Activated CD8-positive, alpha-beta memory T cell treated with anti-CD3 and anti-CD28 coated beads for 36 hours (primary cell): ENCODE results near the gene GGA3. TPM values are rescaled to one million over a fixed set of nuclear protein-coding genes. Genes with fewer than 3 reads are reported as not detected.
"Not testable (repeated sequence)": the region's sequence is repeated elsewhere in the genome, so short reads cannot be mapped to it uniquely, and the experiment has no call there.

Experiments used
- CTCF ChIA-PET: fragments of 350-600 bp; sonication (Branson Sonifier 250); formaldehyde crosslinking; loops from one replicate; lab custom pipeline; 2021; ENCODE audit warnings: antibody characterized with exemption; lab: Charles Lee
- POLR2A ChIA-PET: fragments of 350-600 bp; sonication (Branson Sonifier 250); formaldehyde crosslinking; loops from one replicate; lab custom pipeline; 2021; ENCODE audit warnings: antibody characterized with exemption; lab: Charles Lee
- total RNA-seq, 2 experiments: library from RNA; stranded (reverse); gene quantifications; one replicate each; pipeline ENCODE4 v1.2.3, GENCODE V29; 2021

Gene GGA3
- total RNA-seq, 2 experiments from 2014 or later, result 67.5 to 68.8 TPM

DNA sequence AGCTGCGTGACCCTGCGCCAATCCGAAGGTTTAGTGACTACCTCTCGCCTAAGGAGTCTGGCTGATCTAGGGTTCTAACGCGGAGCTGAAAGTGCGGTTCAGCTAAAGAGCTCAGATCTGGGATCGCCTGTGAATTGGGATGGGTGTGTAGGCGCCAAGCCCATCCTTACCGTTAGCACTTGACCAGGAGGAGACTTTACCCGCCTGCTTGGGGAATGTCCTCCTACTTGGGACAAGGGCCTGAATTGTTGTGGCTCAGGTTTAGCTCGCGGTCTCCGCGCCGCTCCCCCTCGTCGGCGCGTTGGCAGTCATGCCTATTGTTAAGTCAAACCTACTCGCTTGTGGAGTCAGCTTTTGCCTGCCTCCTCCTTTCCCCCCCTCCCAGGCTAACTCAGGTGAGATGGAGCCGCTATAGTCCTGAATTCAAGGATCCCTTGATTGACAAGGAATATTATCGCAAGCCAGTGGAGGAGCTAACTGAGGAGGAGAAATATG lies 753 bp upstream of the GGA3 start:
- POLR2A ChIA-PET, result interaction anchor here (0.6 to 3.4 kb wide), 8 partner anchors 9 to 263 kb away, joined by 3 to 69 read pairs (median 8); partner anchors contain the start of genes GRB2, LLGL2, MIF4GD and SLC25A19
- CTCF ChIA-PET, result interaction anchor here (0.5 to 4.3 kb wide), 12 partner anchors 9 to 150 kb away, joined by 3 to 50 read pairs (median 4); partner anchors contain the start of genes MIF4GD and SLC25A19

DNA sequence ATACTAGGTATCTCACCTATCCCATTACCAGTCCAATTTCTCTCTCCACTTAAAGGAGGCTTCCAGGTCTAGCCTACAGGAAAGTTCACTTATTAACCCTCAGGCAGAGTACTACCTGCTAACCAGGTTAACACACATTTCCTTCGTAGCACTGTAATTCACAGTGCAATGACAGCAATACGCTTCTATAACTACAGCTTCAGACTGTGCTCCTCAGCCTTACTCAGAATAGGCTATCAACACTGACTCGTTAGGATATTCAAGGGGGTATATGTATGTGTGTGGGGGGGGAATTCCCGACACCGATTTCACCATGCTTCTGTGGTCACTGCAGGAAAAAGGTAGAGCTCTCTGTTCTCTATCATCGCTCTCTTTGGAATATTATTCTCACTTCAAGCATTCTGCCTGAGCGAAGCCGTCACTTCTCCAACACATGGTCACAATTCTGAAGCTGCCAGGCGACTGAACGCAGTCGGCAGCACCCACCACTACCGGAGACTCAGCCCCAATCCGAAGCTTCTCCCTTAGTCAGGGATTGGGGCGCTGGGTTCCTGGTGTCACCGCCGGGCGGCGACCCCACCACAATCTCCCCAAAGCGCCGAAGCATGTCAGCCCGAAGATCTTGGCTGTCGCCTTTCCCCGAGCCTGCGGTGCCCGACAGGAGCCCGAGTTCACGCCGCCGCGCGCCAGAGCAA lies 618 bp downstream of the GGA3 start:
- ChIA-PET CTCF (interaction anchor here (0.8 to 4.3 kb wide), 8 partner anchors 9 to 28 kb away, joined by 4 to 50 read pairs (median 6); partner anchors contain the start of genes MIF4GD and SLC25A19), POLR2A (interaction anchor here (0.5 to 3.4 kb wide), 17 partner anchors 9 to 287 kb away, joined by 3 to 69 read pairs (median 3); partner anchors contain the start of genes GRB2, MIF4GD, NT5C and SLC25A19)

- POLR2A ChIA-PET, CTCF ChIA-PET: not testable (repeated sequence)
These were observed 4.2 kb downstream of the GGA3 start for GRCh38 chr17:75257228-75257627.

DNA sequence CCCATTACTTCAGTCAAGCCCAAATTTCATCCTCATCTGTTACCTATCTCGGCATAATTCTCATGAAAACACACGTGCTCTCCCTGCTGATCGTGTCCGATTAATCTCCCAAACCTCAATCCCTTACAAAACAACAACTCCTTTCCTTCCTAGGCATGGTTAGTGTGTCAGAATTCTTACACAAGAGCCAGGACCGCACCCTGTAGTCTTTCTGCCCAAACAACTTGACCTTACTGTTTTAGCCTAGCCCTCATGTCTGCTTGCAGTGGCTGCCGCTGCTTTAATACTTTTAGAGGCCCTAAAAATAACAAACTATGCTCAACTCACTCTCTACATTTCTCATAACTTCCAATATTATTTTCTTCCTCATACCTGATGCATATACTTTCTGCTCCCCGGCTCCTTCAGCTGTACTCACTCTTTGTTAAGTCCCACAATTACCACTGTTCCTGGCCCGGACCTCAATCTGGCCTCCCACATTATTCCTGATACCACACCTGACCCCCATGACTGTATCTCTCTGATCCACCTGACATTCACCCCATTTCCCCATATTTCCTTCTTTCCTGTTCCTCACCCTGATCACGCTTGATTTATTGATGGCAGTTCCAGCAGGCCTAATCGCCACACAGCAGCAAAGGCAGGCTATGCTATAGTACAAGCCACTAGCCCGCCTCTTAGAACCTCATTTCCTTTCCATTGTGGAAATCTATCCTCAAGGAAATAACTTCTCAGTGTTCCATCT lies 5.3 kb downstream of the GGA3 start:
- POLR2A ChIA-PET, CTCF ChIA-PET: not testable (repeated sequence)

DNA sequence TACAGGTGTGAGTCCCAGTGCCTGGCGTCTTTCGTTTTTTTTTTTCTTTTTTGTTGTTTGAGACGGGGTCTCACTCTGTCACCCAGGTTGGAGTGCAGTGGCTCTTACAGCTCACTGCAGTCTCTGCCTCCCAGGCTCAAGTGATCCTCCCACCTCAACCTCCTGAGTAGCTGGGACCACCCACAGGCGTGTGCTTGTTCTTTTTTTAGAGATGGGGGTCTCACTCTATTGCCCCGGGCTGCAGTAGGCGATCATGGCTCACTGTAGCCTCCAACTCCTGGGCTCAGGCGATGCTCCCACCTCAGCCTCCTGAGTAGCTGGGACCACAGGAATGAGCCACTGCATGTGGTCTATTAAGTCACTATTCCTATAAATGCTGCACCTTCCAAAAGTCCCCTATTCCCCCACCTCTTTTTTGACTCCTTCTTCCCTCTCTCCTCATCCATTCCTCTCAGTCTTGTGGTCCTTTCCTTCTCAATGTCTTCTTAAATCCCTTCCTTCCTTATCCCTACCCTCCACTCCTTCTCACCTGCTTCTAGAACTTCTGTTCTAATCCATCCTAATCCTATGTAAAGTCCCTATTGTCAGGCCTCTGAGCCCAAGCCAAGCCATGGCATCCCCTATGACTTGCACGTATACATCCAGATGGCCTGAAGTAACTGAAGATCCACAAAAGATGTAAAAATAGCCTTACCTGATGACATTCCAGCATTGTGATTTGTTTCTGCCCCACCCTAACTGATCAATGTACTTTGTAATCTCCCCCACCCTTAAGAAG lies 9.2 kb downstream of the GGA3 start:
- CTCF ChIA-PET, result interaction anchor here (0.7 to 5.1 kb wide), 3 partner anchors 8 to 12 kb away, joined by 3 to 21 read pairs (median 4); no protein-coding TSS in a partner anchor

DNA sequence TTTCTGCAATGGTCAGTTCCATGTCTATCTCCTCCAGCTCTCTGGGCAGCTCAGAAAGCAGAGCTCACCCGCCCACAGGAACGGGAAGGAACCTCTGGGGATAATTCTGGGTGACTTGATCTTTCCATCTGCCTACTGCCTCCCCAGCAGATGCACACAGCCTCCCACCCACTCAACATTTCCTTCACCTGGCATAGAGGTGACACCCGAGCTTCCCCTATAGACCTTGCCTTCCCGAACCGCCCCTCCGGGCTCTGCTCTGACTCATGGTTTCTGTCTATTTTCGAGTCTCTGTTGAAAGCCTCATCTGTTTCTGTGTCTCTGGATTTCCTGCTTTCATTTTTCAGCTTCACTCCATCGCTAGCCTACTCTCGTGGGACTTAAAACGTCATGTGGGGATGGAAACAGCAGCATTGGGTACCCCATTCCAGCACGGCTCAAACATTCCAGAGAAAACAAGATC lies 11.4 kb downstream of the GGA3 start:
- ChIA-PET POLR2A (interaction anchor here (0.7 to 3.2 kb wide), 5 partner anchors 11 to 113 kb away, joined by 3 to 41 read pairs (median 6); partner anchors contain the start of genes GGA3, MIF4GD, MRPS7 and SLC25A19), CTCF (interaction anchor here (0.6 to 5.1 kb wide), 12 partner anchors 10 to 162 kb away, joined by 3 to 21 read pairs (median 4); partner anchors contain the start of genes GGA3, MIF4GD, MRPS7 and NT5C)

More for the DNA sequence above, 9.2 kb downstream of the GGA3 start:
- POLR2A ChIA-PET, result interaction anchor here (0.6 to 0.7 kb wide), 2 partner anchors 9 to 773 kb away, joined by 3 to 4 read pairs; partner anchors contain the start of gene GGA3

GRCh38 chr17:75249564-75249963 lies 11.8 kb downstream of the GGA3 start:
- ChIA-PET POLR2A (interaction anchor here (1.3 to 3.2 kb wide), 4 partner anchors 12 to 40 kb away, joined by 3 to 41 read pairs (median 10); partner anchors contain the start of genes GGA3, MIF4GD, MRPS7 and SLC25A19), CTCF (interaction anchor here (1.0 to 5.1 kb wide), 8 partner anchors 10 to 163 kb away, joined by 3 to 21 read pairs (median 4); partner anchors contain the start of genes GGA3, MRPS7, NT5C and SLC25A19)

- CTCF ChIA-PET, result interaction anchor here (0.6 to 1.1 kb wide), 3 partner anchors 15 to 155 kb away, joined by 3 to 5 read pairs (median 3); partner anchors contain the start of genes GGA3 and MRPS7
- POLR2A ChIA-PET, result no interaction called here
These were observed 15.0 kb downstream of the GGA3 start for GRCh38 chr17:75246404-75246803.

GRCh38 chr17:75245011-75245410 lies 16.4 kb downstream of the GGA3 start:
- ChIA-PET POLR2A (no interaction called here), CTCF (no interaction called here)

DNA sequence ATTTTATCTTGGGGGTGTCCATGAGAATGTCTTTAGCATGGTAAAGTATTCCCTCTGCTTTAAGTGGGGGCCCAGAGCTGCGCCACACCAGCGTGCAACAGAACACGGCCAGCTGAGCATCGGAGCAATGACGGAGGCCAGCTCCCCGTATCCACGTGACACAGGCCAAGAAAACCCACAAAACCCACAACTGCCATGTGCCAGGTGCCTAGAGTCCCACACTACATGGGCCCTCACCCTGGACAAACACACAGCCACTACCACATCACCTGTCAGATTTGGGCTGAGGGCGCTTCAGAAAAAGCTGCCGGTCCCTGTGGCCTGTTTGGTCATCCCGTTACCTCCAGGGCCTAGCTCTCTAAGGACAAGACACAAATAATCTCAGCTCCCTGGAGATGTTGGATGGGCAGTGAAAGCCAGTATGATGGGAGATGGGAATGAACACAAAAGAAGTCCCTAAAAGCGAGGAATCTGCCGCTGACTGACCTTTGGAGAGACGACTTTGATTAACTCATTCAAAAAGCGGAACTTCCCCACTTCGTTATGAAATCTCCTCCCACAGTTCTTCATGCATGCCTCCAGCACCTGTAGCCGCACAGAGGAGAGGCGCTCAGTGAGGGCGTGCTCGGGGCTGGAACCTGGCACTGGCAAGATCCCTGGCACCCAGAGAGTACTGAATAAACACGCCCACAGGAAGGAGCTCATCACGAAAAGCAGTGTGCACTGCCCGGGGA lies 17.1 kb downstream of the GGA3 start:
- CTCF ChIA-PET, result no interaction called here
- POLR2A ChIA-PET, result no interaction called here

DNA sequence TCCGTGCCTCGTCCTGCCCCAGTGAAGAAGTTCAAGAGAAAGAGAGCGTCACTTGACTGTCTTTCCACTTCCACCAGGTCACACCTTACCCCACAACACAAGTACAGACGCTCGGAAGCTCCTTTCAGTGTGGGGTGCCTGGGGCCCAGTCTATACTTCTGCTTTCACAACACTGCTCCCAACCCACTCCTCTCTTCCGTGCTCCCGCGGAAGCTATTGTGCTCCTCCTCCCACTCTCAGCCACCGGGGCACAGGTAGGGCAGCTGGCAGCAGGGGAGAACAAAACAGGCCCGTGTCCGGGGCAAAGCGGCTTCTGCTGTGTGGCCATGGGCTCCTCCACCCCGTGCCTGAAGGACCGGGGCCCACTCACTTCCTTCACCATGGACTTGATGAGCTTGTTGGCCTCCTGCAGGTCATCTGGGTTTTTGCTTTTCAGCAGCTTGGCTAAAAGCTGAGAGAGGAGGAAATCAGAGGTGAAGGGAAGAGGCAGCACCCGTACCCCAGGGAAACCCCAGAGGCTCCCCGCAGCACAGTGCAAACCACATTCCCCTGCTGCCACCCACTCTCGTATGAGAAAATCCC lies 18.9 kb downstream of the GGA3 start:
- CTCF ChIA-PET, result interaction anchor here (0.5 to 4.4 kb wide), 6 partner anchors 19 to 170 kb away, joined by 3 to 39 read pairs (median 5); partner anchors contain the start of genes GGA3, MIF4GD and MRPS7
- POLR2A ChIA-PET, result interaction anchor here (0.6 to 2.4 kb wide), 5 partner anchors 18 to 64 kb away, joined by 3 to 12 read pairs (median 5); partner anchors contain the start of genes GGA3, MIF4GD and MRPS7

GRCh38 chr17:75241996-75242460 lies 19.4 kb downstream of the GGA3 start:
- POLR2A ChIA-PET, result interaction anchor here (0.6 to 2.4 kb wide), 4 partner anchors 19 to 47 kb away, joined by 3 to 12 read pairs (median 5); partner anchors contain the start of genes GGA3, MIF4GD and MRPS7
- CTCF ChIA-PET, result interaction anchor here (0.5 to 5.1 kb wide), 7 partner anchors 13 to 171 kb away, joined by 3 to 39 read pairs (median 6); partner anchors contain the start of genes GGA3, MIF4GD and MRPS7

DNA sequence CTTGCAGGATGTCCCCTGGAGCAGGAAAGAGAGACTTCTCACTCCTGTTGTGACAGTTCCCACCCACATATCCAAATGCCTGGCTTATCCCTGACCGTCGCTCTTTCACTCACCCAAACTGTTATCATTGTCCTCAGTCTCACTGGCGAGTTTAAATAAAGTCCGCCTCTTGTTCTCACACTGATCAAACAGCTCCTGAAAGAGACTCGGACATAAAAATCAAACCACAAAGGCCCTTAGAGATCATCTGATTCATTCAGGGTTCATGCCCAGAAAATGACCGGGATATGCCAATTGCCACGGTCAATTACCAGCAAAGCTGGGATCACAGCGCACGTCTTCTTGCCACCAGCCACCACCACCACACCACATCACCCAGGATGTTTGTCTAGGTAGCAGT lies 19.9 kb downstream of the GGA3 start:
- ChIA-PET POLR2A (interaction anchor here (2.4 kb wide), 1 partner anchor 29 kb away, joined by 7 read pairs; the partner anchor contains the start of gene MIF4GD), CTCF (interaction anchor here (0.8 to 5.1 kb wide), 6 partner anchors 8 to 171 kb away, joined by 3 to 39 read pairs (median 18); partner anchors contain the start of genes GGA3, MIF4GD and MRPS7)

DNA sequence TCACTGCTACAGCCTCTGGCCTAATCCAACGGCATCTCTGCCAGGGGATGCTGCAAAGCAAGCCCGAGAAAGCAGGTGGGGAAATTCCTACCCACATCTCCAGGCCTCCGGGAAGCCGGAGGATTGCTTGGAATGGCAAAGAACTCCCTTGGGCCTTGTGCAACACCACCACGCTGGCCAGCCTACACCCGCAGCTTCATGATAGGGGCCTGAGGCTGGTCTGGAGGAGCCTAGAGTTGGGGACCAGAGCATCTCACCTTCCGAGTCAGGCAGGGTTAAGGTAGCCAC lies 20.3 kb downstream of the GGA3 start:
- ChIA-PET CTCF (interaction anchor here (0.9 to 5.1 kb wide), 8 partner anchors 9 to 171 kb away, joined by 3 to 39 read pairs (median 9); partner anchors contain the start of genes GGA3, MIF4GD and MRPS7), POLR2A (interaction anchor here (1.0 to 2.4 kb wide), 2 partner anchors 20 to 30 kb away, joined by 3 to 7 read pairs; partner anchors contain the start of genes GGA3 and MIF4GD)

DNA sequence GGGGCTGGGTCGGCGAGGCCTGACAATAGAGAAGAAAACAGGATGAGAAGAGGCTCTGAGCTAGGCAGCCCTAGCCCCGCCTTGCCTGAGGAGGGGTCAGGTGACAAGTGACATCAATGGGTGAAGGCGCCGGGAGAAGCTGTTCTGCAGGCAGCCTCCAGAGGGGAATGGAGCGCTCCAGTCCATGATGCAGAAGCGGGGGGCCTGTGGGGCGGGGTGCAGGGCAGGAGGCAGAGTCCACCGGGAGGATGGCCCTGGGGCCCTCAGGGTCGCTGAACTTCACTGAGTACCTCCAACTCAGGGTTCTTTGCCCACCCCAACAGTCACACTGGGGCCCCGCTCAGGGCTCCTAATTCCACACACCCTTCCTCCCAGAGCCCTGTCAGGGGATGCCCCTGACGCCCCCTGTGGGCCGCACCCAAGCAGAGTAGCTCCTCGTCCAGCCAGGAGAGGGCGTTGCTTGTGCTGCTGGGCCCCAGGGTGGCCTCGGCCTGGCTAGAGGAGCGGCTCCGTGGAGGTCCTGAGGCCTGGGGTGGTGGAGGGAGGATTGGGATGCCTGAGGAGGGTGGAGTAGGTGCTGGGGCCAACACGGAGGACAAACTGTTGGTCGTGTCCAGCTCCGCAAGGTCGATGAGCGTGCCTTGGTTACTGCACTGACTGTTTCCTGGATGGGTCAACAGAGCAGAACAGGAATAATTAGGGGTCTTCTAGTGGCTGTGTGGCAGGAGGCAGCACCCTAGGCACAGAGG lies 20.8 kb downstream of the GGA3 start:
- CTCF ChIA-PET, result interaction anchor here (0.6 to 5.1 kb wide), 12 partner anchors 9 to 1161 kb away, joined by 3 to 39 read pairs (median 4); partner anchors contain the start of genes GGA3, MIF4GD and MRPS7

More for the DNA sequence above, 20.8 kb downstream of the GGA3 start:
- POLR2A ChIA-PET, result interaction anchor here (0.5 to 1.0 kb wide), 3 partner anchors 20 to 118 kb away, joined by 3 to 6 read pairs (median 4); partner anchors contain the start of gene GGA3
